HG02938 (cell line): ENCODE data around the gene EFCAB6.

Source experiments
- ATAC-seq: cut with Tn5 transposase; IDR thresholded peaks from one replicate; pipeline ENCODE4 v1.9.1; 2021; ENCODE audit warnings: mild to moderate bottlenecking, moderate library complexity; ENCODE audit not compliant: unreplicated experiment

The EFCAB6 gene

DNA sequence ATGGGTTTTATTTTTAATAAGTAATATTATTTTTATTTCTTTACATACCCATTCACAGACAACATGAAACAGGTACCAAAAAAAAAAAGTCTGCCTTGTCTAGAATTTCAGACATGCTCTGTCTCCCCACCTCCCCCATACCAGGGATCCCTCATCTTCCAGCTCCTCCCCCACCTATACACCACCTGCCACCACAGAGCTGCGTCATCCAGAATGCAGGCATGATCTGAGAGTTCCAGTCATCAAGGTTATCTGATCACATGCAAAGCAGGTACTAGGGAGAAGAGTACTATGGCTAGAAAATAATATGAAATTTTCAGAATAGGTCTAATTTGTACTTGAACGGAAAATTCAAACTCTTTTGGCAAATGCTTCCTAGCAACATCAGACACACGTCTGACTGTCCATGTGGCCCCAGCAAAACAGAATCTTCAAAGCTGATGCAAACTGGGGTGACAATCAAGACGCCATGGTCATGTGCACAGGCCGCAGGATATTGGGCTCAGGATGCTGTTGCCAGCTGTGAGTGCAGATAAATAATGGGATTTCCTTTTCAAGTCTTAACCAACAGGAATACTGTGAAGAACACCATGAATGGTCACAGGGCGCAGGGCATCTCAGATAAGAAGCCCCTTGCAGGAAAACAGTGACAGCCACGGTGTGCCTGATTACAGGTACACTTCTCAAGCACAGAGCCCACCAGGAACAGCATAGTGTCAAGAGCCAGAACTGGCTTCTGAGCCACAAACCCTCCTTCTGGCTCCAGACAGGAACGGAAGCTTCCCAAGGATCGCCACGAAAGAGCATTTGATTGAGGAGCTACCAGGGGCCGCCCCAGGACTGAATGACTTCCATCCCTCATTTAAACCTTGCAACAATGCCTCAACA, 169.5 kb downstream of the EFCAB6 start:
- no peak for ATAC-seq

DNA sequence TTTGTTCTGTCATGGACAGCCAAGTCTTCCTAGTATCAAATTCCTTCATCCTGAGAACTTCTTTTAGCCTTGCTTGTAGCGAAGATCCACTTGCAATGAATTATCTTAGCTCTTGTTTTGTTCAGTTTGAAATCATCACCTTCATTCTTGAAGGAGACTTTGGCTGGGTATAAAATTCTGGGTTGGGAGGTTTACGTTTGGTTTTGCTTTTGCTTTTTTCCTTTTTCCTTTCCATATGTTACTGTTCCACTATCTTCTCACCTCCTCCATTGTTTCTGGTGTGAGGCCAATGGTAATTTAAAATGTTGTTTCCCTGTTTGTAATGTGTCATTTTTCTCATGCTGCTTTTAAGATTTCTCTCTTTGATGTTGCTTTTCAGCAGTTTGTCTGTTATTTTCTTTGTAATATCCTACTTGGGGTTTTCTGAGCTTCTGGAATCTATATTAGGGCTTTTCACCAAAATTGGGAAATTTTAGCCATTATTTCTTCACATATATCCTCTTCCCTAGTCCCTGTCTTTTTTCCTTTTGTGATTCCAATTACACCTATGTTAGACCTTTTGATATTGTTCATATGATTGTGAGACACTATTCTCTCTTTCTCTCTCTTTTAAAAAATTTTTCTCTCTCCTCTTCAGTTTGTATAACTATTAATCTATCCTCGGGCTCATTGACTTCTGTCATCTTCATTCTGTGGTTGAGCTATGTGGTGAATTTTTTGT, 172.7 kb downstream of the EFCAB6 start:
- ATAC-seq: no peak

DNA sequence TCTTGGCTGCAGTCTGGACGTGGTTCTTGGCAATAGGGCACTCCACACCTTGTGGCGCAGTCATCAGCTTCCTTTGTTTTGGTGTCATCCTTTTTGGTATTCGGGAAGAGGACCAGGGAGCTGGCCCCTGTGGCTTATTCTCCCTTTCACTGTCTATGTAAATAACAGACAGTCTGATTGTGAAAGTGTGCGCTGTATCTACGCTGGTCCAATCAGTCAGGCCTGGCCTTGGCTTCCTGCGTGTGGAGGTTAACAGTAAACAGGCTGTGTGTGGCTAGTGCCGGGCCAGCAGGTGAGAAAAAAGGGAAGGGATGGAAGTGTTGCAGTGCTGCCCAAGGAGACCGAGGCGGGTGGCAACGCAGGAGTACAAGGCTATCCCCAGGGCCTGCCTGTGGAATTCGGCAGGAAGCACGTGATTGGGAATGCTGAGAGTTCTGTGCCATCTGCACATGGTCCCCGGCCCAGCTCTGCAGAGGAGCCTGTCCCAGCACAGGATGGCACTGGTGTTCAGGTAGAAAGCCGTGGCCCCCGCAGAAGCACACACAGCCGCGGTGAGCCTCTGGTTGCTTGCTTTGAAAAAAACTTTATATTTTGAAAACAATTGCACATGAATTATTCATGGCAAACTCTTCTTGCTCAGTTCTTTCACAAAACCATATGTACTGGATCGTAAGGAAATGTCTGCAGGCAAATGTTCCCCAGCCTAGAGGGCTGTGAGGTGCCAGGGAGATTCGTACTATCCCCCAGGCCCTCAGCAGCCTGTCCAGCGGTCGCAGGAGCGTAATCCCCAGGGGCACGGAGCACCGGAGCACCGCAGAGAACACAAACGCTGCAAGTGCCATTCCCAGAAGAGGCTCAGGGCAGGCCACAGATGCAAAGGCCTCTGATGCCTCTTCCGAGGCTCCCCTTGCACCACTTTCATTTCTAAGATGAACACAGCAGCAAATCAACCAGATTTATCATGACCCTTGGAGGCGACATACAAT, 174.5 kb downstream of the EFCAB6 start:
- no peak for ATAC-seq

DNA sequence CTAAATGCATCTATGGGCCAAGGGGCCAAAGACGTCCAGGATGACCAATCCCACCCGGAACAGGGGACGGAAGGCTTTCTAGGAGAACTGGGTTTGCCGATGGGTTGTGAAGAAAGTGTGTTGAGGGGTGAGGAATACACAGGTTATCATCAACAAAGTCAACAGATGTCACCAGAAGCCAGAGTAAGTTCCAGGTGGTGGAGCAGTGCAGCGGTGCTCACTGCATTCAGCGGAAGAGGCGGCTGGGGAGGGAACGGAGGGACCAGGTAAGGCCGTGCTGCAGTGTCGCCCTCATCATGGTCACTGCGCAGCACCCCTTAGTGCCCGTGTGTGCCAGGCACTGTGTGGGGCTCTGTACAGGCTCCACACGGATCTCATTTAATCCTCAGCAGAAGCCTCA, 176.0 kb downstream of the EFCAB6 start:
- no peak for ATAC-seq

DNA sequence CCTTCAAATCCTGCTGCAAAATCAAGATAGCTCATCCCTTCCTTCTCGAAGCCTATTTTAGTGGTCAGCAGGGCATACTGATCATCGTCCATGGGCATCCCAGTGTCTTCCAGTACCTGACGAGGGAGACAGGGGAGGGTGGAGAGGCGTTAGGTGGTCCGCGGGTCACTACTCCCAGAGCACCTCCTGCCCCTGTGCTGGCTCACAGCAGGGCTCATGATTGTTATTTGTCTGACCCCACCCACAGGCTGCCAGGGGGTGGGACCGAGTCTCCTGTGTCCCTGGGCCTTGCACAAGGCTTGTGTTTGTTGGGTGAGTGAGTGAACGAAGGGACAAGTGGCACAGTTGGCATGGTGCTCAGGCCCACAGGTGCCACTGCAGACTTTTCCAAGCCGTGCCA, 177.0 kb downstream of the EFCAB6 start:
- no peak for ATAC-seq

DNA sequence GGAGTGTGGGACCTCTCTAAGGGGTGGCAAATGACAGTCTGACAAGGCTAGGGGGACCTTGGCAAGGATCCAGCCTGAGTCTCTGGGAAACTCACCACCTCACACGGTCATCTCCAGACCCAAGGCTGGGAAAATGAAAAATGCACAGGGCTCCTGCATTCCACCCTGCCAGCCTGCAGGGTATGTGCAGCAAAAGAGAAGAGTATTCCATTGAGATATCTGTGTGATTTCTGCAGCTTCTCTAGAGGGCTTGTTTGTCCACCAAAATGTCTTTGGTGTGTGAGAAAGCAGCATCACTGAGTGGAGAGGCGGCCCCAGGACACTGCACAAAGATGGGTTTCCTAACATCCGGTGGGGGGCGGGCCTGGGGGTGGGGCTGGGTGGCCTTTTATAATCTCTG, 177.8 kb downstream of the EFCAB6 start:
- ATAC-seq: no peak

DNA sequence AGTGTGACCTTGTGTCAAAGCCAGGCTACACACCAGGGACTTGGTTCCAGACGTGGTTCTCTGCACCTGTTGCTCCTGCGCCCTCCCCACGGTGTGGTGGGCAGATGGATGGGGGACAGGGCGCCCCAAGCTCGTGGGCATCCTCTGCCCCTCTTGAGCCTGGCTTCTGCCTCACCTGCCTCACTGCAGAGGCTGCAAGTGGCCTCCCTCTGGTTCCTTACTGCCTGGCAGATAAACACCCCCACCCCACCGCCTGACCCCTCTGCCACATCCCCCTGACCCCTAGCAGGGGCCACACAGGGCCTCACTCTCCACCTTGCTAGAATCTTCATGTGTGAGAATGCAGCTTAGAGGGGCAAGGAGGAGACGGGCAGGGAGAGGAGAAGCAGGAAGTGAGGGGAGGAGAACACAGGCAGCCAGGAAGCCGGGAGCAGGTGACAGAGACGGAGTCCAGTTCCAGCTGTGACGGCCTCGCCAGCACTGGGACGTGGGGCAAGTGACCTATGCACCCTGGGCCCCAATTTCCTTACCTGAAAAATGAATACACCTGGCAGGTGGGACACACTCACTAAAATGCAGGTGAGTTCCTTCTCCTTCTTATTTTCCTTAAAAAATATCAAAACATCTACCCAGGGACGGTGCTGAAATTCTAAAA, 178.3 kb downstream of the EFCAB6 start:
- ATAC-seq: no peak

DNA sequence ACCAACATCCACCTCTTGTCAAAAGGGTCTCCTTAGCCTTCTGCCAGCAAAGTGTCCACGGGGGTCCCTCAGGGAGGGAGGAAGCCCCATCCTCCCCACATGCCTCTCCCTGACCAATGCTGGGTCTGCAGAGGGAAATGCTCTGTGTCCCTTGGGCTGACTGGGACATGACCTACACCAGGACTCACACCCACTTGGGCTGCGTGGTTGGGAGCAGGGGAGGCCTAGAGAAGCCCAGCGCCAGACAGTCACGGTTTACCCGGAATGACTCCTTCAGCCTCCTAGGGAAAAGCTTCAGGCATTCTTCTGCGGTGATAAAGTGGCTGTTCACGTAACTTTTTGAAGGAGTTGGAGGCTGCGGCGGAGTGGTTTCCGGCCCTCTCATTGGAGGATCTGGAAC, 180.3 kb downstream of the EFCAB6 start:
- ATAC-seq: no peak

DNA sequence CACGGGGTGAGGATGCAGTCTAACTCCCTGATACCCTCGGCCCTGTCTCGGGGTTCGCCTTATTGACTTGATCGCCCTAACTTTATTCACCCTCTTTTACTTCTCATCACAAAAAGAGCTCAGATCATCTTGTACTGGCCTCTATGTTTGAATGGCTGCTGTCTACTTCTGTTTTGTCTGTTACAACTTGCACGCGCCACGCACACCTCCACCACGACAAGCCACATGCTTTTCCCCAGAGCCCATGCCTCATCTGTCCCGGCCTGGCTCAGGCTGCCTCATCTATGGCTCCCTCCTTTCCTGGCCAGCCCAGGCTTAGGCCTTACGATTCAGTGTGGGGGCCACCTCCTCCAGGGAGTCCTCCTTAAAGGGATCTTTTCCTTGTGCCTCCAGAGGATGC, 180.9 kb downstream of the EFCAB6 start:
- no peak for ATAC-seq

DNA sequence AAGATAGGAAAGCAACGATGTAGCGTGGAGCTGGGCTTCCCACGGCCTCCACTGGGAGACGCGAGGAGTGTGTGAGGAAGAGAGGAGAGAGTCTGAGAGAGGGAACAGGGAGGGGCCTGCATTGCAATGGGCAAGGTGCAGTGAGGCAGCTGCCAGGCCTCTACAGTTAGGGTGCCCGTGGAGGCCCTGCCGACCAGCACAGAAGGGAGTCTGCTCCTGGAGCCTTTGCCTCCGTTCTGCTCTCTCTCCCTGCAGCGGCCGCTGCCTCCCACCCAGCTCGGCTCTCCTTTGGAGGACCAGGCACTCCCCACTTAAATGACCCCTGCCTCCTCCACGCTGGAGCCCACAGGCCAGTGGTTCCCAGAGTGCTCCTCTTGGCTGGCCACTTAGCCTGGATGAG, 181.7 kb downstream of the EFCAB6 start:
- ATAC-seq: no peak

DNA sequence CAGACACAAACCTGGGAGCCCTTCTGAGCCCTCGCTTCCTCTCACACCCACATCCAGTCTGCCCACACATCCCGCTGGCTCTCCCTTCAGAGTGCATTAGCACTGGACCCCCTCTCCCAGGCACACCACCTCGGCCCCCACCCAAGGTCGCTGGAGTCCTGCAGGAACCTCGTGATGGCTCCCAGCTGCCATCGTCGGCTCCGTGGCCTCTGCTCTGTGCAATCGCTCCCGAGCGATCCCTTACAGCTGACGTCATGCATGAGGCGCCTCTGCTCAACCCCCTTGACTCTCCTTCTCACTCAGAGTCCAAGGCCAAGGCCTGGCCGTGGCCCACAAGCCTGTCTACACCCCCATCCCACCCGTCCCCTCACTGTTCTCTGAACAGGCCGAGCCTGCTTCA, 183.9 kb downstream of the EFCAB6 start:
- ATAC-seq: no peak

DNA sequence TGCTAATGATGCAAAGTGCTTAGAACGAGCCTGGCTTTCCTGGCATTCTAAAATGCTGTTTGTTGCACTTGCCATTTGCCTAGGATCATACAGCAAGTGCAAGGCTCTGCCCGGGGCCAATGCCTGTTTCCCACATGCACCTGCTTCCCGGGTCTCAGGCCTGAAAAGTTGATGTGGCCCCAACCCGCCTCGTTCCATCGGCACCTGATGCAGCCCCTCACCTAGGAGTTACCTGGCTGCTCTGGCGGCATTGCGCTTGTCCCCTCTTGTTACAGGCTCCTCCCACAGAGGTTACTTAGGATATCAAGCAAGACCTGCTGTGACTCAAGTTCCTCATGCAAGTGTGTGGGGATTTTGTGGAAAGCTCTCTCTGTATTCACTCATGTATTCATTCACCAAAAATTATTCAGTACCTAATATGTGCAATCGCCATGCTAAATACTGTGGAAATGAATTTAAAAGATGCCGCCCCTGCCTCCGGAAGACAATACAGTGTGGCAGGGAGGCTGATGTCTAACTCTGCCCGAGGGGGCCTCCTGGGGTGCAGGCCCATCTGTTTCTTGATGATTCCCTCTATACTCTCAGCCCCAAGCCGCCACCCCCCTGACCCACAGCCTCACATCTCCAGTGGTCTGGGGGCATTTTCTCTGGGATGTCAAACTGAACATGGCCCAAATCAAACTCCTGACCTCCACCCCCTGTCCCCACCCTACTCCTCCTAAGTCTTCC, 184.5 kb downstream of the EFCAB6 start:
- no peak for ATAC-seq

DNA sequence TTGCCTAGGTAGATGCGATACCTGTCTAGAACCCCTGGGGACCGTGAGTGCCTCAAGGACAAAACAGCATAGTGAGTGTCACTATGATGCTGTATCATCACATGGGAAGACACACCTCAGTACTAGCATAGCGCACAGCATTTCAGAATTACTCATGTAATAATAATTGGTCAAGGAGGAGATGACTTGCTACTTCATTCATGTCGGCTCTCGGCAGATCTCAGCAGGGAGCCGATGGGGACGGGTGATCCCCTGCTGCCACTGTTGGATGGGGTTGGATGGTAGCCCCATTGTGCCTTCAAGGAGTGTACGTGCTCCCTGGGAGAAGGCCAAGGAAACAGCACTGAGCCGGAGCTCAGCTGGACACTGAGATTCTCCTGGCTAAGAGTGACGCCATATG, 186.9 kb downstream of the EFCAB6 start:
- ATAC-seq: no peak

DNA sequence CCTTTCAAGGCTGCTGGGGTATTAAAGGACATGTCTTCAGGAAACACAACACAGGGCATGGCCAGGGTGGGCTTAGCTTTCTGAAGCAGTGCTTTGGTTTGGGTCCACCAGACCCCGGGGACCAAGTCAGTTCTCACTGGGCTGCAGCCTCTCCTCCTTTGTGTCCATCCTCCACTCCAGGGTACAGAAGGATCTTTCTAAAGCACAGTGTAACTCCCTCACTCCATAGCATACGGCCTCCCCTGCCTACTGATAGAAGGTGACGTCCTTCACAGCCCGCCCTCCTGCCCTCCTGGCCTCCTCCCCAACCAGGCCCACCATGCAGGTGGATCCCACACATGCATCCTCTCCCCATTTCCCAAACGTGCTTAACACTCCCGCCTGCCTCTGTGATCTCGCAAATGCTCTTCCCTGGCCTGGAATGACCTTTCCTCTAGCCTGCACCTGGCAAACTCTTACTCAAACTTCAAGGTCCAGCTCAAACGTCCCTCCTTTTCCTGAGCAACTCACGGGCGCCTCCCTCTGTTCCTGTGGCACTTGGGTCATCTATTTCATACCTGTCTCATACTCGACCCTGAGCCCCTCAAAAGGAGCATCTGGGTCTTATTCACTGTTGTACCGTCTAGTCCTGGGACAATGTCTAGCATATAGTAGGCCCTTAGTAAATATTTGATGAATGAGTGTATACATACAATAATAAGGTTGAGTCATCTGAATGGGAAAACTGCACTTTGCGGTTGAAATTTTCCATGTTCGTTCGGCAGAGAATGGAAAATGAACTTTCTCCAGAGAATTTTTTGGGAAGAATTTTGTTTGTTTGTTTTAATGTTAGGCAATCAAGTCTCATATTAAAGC, 187.7 kb downstream of the EFCAB6 start:
- no peak for ATAC-seq

DNA sequence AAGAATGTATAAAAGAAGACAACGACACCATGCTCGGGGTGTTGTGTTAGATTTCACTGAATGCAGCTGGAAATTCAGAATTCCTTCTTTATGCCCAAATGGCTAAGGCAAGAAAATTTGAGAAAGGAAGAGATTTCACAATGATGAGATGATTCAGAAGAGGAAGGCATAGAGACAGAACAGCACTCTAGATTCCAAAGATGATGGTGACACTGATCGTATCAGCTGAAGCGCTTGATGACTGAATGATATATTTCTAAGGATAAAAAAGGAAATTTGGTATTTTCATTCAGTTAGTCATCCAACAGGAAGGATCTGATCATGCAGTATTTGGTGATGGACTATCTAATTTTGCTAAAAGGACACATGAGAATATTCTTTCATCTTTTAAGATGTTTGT, 189.2 kb downstream of the EFCAB6 start:
- no peak for ATAC-seq

DNA sequence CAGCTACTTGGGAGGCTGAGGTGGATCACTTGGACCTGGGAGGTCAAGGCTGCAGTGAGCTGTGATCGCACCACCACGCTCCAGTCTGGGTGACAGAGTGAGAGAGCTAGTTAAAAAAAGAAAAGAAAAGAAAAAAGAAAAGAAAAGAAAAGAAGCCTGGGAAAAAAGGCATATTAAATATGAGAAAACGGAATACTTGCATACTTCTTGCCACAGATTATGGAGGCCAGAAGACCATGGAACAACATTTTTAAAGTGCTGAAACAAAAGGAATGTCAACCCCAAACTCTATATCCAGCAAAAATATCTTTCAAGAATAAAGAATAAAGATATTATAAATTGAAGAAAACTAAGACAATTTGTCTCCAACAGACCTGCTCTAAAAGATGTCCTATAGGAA, 191.9 kb downstream of the EFCAB6 start:
- ATAC-seq: no peak

DNA sequence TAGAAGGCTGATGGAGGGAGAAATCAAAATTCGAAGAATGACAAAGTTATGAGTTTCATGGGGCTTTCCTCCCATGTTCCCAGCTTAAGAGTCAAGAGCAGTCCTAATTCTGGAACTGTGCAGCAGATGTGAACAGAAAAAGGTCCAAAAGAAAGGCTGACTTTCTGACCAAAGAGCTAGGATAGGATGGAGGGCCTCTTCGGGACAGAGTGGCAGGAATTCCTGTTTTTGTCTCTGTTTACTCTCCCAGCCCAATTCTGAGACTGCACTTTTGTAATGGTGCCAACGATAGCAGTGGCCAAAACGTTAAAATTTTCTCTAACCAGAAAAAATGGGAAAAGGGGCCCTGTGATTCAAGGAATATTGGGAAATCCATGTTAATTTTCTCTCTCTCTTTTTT, 193.6 kb downstream of the EFCAB6 start:
- no peak for ATAC-seq

DNA sequence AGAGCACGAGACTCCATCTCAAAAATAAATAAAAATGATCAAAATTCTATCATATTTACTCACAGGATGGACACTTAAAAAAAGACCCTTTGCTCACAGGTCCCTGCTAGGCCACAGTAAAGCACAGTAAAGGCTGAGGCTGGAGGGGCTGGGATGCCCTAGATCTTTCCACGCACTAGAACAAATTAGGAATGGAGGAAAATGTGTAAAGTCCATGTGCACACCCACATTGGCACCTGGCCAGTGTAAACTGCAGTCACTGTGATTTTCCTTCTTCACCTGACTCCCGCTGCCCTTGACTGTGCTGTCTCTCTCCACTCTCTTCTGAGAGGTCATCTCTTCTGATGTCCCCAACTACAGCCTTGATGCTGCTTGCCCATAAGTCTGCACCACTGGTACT, 195.5 kb downstream of the EFCAB6 start:
- no peak for ATAC-seq

DNA sequence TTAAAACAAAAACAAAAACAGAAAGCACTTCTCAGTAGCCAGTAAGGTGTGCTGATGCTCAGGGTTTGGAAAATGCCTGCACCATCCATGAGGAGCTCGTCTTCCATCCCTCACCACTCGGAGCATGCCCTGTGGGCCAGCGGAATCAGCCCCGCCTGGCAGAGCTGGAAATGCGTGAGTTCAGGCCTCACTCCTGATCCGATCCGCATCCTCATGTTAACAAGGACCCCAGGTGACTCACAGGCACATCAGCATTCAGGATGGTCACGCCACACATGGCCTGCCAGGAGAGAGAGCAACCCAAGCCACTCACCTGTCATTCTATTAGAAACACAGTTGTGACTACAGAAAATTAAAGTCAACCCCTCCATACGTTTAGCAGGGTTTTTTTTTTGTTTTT, 211.8 kb downstream of the EFCAB6 start:
- ATAC-seq: no peak
